Right hindlimb (tissue), 1 donor: ENCODE results near the gene NCAM1.

Experiments used
- DNase-seq: peaks from one replicate; pipeline ENCODE4 v3.0.0-alpha.2; 2018

Gene NCAM1

GRCh38 chr11:113174882-113175281 lies 213.7 kb downstream of the NCAM1 start:
- no peak for DNase-seq

GRCh38 chr11:113176599-113177360 lies 215.6 kb downstream of the NCAM1 start:
- DNase-seq = no peak

- DNase-seq = no peak
Observed at GRCh38 chr11:113177671-113178070, 216.5 kb downstream of the NCAM1 start.

GRCh38 chr11:113178381-113179070 lies 217.3 kb downstream of the NCAM1 start:
- DNase-seq = no peak

- DNase-seq = no peak
Observed at GRCh38 chr11:113179181-113179704, 218.0 kb downstream of the NCAM1 start.

GRCh38 chr11:113181094-113181493 lies 219.9 kb downstream of the NCAM1 start:
- no peak for DNase-seq

DNA sequence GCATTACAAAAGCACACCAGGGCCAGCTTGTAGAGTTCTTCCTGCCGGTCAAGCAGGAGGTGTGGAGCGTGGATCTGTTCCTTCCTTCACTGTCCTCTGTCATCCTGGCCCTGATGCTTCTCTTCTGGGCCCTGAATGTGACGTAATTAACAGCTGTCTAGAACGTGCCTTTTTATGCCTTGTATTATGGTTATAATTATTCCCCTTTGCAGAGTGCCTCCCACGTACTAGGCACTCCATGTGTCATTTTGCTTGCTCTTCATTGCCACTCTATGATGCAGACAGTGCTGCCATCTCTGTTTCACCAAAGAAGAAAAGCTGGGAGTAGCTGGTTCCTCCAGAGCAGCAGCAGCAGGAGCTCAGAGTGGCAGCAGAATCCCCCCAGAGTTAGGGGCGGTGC lies 221.1 kb downstream of the NCAM1 start:
- DNase-seq = no peak

DNA sequence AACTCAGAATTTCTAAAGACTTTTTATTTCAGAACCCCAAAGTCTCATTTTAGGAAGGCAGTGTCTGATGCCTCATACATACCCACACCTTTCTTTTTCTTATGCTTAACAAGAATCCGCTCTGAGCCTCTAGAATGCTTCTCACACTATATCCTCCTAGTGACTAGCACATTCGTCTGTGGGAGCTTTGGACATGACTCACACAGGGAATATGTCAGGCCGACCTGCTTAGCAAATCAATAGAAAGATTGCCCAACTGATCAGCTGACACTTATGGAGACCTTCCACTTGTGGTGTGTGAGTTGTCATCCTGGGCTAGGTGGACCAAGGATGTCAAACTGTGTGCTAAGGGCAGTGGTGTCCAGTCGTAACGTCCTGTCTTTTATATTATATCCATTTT lies 223.3 kb downstream of the NCAM1 start:
- DNase-seq = no peak

DNA sequence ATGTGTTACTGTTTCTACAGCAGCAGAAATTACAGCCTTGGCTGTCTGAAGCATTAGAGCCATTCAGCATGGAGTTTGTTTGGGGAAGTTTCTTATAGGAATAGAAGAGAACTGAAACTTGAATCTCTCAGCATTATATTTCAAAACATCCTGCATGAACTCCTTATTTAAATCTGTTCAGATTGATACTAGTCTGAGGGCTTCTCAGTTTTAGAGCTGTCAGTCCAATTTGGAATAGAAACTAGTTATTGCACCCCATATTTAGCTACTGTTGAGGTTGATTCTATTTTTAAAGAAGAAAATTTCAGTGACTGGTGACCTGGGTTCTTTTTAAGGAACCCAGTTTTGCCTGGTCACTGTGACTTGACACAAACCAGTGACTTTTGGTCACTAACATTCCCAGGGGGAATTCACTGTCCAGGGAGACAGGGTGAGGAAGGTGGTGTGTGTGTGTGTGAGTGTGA lies 227.2 kb downstream of the NCAM1 start:
- no peak for DNase-seq

- DNase-seq = peak; percentile 55
Observed at GRCh38 chr11:113189909-113190667, 228.9 kb downstream of the NCAM1 start.

GRCh38 chr11:113192121-113192925 lies 231.1 kb downstream of the NCAM1 start:
- DNase-seq = no peak

DNA sequence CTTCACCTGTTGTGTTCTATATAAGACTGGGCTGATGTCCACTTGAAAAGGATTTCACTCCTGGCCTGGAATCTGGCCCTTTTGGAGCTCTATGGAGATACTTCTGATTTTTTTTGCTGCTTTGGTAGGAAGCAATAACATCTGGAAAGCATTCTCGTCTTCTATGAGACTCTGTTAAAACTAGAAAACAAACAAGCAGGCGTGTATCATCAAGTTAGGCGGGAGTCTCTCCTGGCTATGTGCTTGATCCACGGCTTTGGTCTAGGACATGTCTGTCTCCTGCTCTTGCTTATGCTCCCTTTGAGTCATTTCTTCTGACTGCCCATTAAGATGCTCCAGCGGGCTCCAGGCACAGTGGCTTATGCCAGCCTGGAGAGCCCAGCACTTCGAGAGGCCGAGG lies 231.8 kb downstream of the NCAM1 start:
- DNase-seq = no peak

- DNase-seq = peak; percentile 81
Observed at GRCh38 chr11:113193946-113194345, 232.7 kb downstream of the NCAM1 start.

- no peak for DNase-seq
Observed at GRCh38 chr11:113195728-113196127, 234.5 kb downstream of the NCAM1 start.

DNA sequence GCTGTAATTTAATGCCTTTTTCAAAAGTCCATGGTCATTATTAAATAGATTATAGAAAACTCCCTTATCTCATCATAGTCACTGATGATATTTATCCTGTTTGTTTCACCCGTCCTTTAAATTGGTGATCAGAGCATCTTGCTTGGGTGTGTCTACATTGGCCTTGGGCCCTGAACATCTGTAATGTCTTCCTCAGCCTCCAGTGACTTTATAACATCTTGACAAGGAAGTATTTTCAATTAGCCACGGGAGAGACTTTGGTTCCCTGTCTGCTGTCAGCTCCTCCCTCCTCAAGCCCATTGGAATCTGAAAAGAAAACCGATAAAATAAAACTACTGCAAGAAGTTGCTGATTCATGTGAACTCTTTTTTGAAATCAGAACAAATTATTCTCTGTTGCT lies 236.2 kb downstream of the NCAM1 start:
- no peak for DNase-seq

DNA sequence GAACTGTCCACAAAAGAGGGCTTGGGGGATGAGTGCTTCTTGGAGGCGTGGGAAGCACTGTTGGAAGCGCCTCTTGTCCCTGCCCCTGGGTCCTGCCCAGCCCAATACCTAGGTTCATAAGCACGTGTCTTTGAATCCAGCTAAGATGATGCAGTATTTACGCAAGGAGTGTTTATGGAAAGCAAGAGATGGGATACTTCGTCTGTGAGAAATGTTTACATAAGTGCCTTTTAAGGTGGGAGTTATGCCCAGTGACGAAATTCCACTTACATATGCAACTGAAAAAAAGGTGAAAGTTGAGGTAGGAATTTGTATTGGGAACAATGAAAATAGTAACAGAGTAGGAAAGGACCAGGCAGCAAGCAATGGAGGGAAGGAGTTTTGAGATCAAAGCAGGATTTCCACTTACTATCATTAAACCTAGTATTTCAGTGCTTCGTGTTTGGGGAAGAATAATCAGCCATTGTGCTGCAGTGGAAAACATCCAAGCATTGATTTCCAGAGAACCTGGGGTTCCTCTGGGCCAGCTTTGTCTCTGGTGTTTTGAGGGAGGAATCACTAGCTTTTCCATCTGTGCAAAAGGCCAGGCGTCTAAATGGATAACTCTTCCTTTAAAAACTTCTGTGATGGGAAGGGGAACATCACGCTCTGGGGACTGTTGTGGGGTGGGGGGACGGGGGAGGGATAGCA lies 237.9 kb downstream of the NCAM1 start:
- no peak for DNase-seq

DNA sequence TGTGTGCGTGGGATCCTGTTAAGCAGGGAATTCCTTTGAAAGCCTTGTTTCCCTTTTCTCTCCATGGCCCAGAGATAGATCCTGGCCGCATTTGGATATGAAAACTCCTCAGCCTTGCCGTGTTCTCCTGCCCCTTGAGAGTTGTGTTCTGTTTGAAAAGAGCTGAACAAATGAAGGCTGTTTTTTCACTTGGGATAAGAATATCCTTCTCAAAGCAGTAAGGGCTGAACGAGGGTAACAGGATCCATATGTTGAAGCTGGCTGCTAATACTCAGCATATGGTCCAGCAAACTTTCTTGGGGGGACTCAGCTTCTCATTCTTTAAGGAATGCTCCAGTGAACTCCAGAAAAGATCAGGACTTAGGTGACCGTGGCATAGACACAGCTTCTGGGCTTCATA lies 238.6 kb downstream of the NCAM1 start:
- DNase-seq = peak; percentile 65

DNA sequence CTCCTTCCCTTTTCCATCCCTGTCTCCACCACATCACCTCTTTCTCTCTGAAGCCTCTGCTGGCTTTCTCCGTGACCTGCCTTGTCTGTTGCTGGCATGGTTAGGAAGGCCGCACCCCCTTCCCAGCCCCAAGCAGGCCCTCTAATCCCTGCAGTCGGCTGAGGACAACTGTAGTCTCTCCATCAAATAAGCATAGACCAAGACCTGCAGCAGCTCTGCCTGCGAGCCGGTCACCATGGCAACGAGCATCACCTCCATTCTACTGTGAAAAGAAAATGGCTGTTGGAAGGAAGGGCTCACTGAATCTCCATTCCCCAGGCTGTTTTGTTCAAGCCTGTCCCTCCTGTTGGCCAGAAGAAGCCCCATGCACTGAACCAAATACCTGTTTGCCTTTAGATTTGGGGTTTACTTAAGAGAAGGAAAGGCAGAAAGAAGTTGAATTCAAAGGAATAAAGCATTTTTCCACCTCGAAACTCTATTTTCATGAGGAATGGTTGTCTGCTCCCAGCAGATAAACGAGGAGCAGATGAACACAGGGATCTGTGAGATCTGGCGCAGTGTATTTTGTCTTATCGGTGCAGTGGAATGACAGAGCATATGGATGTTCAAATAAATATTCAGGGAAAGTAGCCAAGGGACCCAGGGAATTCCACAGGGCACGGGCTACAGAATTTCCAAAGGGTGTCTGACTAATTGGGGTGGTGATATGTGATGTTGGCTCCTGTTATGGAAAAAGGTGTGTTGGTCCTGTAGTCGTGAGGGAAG lies 240.0 kb downstream of the NCAM1 start:
- no peak for DNase-seq

GRCh38 chr11:113202431-113202830 lies 241.2 kb downstream of the NCAM1 start:
- DNase-seq = no peak

DNA sequence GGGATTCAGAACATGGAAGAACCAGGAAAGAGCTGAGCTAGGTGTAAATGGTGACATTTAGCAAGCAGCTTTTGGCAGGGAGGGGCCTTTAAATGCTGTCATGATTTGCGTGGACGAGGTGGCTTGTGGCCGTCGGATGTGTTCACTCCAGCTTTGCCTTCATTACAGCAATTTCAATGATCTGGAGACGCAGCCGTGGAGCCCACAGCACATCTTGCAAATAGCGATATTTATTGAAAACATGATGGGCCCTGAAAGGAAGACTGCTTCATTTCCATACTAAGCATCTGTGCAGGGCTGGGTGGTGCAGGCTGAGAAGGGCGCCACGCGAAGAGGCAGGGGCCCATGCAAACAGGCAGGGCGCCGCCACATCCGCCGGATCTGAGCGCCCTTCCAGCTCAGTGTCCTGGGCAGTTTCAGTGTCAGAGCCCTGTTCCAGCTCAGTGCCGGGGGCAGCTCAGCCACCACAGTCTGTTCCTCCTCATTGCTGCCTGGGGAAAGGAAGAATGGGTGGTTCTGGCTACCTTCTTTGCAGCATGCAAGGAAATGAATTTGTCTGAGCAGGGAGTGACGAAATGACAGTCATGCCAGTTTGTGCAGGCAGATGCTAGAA lies 242.0 kb downstream of the NCAM1 start:
- no peak for DNase-seq

GRCh38 chr11:113204280-113204679 lies 243.1 kb downstream of the NCAM1 start:
- no peak for DNase-seq
